Activated CD4-positive, alpha-beta T cell treated with anti-CD3 and anti-CD28 coated beads, Interleukin-2, amount 10 ng/mL, durations not matched to agents 24 days and 14 days (primary cell): ENCODE data around the gene VIL1. TPM values are rescaled to one million over a fixed set of nuclear protein-coding genes. Genes with fewer than 3 reads are reported as not detected.

Source experiments
- DNase-seq: peaks from one replicate; pipeline ENCODE4 v3.0.0; 2022
- H3K27ac Mint-ChIP-seq: one replicate; pipeline ENCODE4 v1.8.0; 2022; ENCODE audit warnings: mild to moderate bottlenecking, mixed read lengths
- H3K27me3 Mint-ChIP-seq: one replicate; pipeline ENCODE4 v1.8.0; 2022; ENCODE audit warnings: mixed read lengths
- H3K36me3 Mint-ChIP-seq: one replicate; pipeline ENCODE4 v1.8.0; 2022; ENCODE audit warnings: low read depth, mild to moderate bottlenecking, mixed read lengths
- H3K4me1 Mint-ChIP-seq: one replicate; pipeline ENCODE4 v1.8.0; 2021; ENCODE audit warnings: mixed read lengths
- H3K4me3 Mint-ChIP-seq: one replicate; pipeline ENCODE4 v1.8.0; 2022; ENCODE audit warnings: mild to moderate bottlenecking, moderate library complexity, mixed read lengths
- H3K9me3 Mint-ChIP-seq: one replicate; pipeline ENCODE4 v1.8.0; 2021; ENCODE audit warnings: mixed read lengths
- intact Hi-C: fragments of 100-400 bp; cut with micrococcal nuclease; formaldehyde crosslinking; loops from one replicate; pipeline ENCODE4 v1.15.1; 2023
- total RNA-seq: library from RNA; stranded (reverse); gene quantifications from 2 replicates; pipeline ENCODE4 v1.2.3, GENCODE V29; 2022

VIL1 gene
- total RNA-seq = not detected in 2 replicates

DNA sequence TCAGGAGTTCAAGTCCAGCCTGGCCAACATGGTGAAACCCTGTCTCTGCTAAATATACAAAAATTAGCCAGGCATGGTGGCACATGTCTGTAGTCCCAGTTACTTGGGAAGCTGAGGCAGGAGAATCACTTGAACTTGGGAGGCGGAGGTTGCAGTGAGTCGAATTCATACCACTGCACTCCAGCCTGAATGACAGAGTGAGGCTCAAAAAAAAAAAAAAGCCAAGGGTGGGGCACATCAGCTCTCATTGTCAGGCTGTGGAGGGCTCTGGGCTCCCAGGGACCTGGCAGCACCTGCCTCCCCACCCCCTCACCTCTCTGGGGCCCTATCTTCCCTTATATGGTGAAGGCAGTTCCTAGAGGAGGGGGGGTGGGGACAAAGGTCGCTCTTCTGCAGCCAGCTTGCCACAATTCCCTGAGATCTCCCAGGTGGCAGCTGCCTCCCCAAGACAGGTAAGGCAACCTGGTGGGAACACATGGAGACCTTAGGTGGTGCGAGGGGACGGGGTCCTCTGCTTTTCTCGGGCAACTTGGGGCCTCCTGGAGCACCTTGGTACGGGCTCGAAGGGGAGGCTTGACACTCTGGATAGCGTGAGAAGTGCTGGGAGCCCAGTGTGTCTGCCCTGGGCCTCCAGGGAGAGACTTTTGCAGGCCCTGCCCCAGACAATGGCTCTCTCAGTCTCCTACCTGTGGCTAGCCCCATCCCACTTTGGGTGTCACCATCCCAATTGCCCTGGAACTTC, at the start of gene VIL1:
Gene VIL1, plus strand, starts transcription at position 407 of the 742 bp plus-strand sequence. CDS start 4,656 bp downstream, outside the sequence.
- H3K4me1 Mint-ChIP-seq = no peaks in the 10 kb centered on the region
- H3K27ac Mint-ChIP-seq = no peak within 1 kb of the TSS
- H3K9me3 Mint-ChIP-seq = no peaks in the 10 kb centered on the region
- no peaks in the 10 kb centered on the region for H3K27me3 Mint-ChIP-seq
- intact Hi-C loops = no loop called here
- H3K36me3 Mint-ChIP-seq = no peaks in the 10 kb centered on the region
- DNase-seq = no peak
- H3K4me3 Mint-ChIP-seq = no peak within 1 kb of the TSS

DNA sequence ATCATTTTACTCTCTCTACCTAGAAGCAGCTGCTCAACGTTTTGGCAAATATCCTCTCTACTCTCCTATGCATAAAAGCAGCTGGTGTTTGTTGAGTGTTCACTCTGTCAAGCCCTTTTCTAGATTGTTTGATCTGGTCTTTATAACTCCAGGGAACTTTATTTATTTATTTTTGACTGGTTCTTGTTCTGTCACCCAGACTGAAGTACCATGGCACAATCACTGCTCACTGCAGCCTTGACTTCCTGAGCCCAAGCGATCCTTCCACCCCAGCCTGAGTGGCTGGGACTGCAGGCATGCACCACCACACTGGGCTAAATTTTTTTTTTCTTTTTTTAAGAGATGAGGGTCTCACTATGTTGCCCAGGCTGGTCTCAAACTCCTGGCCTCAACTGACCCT, 49.6 kb upstream of the VIL1 start:
- no peak for DNase-seq

DNA sequence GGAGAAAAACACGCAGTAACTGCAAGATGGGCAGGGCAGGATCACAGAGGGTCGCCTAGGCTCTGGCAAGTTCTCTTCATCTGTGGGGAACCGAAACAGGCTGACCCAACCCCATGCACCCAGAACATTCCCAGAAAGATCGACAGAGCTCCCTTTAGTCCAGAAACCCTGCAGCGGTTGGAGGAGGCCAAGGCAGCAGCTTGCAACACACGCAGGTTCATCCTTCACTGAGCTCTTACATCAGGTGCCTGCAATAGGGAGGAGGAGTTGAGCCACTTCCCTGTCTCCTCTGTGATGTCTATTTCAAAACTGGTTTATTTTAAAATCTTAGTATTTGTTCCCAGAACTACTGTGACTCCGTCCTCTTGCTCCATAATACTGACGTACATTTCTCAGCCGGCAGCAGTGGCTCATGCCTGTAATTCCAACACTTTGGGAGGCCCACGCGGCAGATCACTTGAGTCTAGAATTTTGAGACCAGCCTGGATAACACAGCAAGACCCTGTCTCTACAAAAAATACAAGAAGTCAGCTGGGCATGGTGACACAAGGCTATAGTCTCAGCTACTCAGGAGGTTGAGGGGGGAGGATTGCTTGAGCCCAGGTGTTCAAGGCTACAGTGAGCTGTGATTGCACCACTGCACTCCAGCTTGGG, 48.4 kb upstream of the VIL1 start:
- peaks cover 23% of the 10 kb centered on the region for H3K27me3 Mint-ChIP-seq
- no peak overlapping the region for H3K4me3 Mint-ChIP-seq
- no peaks in the 10 kb centered on the region for H3K9me3 Mint-ChIP-seq
- H3K4me1 Mint-ChIP-seq = peaks cover 4% of the 10 kb centered on the region
- no peaks in the 10 kb centered on the region for H3K36me3 Mint-ChIP-seq
- DNase-seq = no peak
- H3K27ac Mint-ChIP-seq = no peak overlapping the region
- intact Hi-C loops = no loop called here

More for the DNA sequence above, 49.6 kb upstream of the VIL1 start:
- H3K27me3 Mint-ChIP-seq = peaks cover 27% of the 10 kb centered on the region
- intact Hi-C loops = loop anchor here (2.0 to 5.0 kb wide), 2 partner anchors 29 to 77 kb away; partner anchors contain the start of genes CTDSP1 and TMBIM1
- H3K9me3 Mint-ChIP-seq = no peaks in the 10 kb centered on the region
- H3K4me1 Mint-ChIP-seq = peaks cover 4% of the 10 kb centered on the region
- no peak overlapping the region for H3K27ac Mint-ChIP-seq
- peak overlapping the region; percentile 30 for H3K4me3 Mint-ChIP-seq
- H3K36me3 Mint-ChIP-seq = no peaks in the 10 kb centered on the region

DNA sequence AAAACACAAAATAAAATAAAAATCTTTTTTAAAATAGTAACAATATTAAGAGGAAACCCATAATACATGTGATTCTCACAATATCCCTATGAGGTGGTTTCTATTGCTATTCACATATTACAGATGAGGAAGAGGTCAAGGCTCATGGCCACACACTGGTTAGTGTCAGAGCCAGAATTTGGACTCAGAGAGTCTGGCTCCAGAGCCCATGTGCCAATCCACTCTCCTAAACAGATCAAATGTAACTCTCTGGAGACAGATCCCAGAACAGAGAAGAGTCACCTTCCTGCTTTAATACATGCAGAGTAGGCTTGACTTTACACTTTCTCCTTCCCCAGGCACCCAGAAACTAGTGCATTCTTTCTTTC, 47.0 kb upstream of the VIL1 start:
- Mint-ChIP-seq H3K36me3 (no peaks in the 10 kb centered on the region), H3K9me3 (no peaks in the 10 kb centered on the region), H3K4me3 (no peak overlapping the region), H3K27ac (no peak overlapping the region), H3K27me3 (peaks cover 21% of the 10 kb centered on the region), H3K4me1 (peaks cover 4% of the 10 kb centered on the region)
- intact Hi-C loops = no loop called here
- DNase-seq = no peak

DNA sequence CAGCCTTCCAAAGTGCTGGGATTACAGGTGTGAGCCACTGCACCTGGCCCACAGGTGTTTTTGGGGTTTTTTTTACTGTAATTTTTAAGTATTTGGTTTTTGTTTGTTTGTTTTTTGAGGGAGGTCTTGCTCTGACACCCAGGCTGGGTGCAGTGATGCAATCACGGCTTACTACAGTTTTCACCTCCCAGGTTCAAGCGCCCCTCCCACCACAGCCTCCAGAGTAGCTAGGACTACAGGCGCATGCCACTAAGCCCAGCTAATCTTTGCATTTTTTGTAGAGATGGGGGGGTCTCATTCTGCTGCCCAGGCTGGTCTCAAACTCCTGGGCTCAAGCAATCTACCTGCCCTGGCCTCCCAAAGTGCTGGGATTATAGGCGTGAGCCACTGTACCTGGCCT, 44.1 kb upstream of the VIL1 start:
- Mint-ChIP-seq H3K4me3 (no peak overlapping the region), H3K9me3 (no peaks in the 10 kb centered on the region), H3K4me1 (no peaks in the 10 kb centered on the region), H3K27me3 (peaks cover 23% of the 10 kb centered on the region), H3K36me3 (no peaks in the 10 kb centered on the region), H3K27ac (no peak overlapping the region)
- intact Hi-C loops = no loop called here
- DNase-seq = no peak

DNA sequence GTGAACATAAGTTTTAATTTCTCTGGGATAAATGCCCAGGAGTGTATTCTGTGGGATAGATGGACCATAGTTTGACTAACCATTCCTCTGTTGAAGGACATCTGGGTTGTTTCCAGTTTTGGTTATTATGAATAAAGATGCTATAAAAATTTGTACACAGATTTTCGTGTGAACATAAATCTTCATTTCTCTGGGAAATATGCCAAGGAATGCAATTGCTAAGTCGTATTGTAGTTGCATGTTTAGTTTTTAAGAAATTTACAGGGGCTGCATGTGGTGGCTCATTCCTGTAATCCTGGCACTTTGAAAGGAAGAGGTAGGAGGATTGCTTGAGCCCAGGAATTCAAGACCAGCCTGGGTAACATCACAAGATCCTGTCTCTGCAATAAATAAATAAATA, 43.7 kb upstream of the VIL1 start:
- no peak overlapping the region for H3K27ac Mint-ChIP-seq
- no peak overlapping the region for H3K4me3 Mint-ChIP-seq
- H3K4me1 Mint-ChIP-seq = no peaks in the 10 kb centered on the region
- no peak for DNase-seq
- intact Hi-C loops = no loop called here
- H3K9me3 Mint-ChIP-seq = no peaks in the 10 kb centered on the region
- peaks cover 22% of the 10 kb centered on the region for H3K27me3 Mint-ChIP-seq
- no peaks in the 10 kb centered on the region for H3K36me3 Mint-ChIP-seq

DNA sequence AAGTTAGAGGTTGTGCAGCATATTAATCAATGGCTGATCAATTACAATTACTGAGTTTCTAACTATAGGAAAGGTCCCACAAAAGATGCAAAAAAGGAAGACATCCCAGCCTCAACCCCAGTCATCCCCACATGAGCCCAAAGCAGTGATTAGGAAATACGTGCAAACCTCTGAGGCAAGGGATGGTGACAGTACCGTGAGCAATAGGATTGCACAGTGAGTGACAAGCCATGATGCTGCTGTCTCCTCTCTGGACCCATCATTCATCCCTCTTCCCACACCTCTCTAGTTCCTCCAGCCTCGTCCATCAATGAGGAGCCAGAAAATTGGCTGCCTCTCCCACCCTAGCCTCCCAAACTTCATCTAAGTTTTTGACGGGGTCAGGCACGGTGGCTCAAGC, 40.9 kb upstream of the VIL1 start:
- intact Hi-C loops = no loop called here
- H3K4me1 Mint-ChIP-seq = no peaks in the 10 kb centered on the region
- no peaks in the 10 kb centered on the region for H3K36me3 Mint-ChIP-seq
- peaks cover 19% of the 10 kb centered on the region for H3K27me3 Mint-ChIP-seq
- H3K27ac Mint-ChIP-seq = no peak overlapping the region
- no peaks in the 10 kb centered on the region for H3K9me3 Mint-ChIP-seq
- DNase-seq = no peak
- no peak overlapping the region for H3K4me3 Mint-ChIP-seq

DNA sequence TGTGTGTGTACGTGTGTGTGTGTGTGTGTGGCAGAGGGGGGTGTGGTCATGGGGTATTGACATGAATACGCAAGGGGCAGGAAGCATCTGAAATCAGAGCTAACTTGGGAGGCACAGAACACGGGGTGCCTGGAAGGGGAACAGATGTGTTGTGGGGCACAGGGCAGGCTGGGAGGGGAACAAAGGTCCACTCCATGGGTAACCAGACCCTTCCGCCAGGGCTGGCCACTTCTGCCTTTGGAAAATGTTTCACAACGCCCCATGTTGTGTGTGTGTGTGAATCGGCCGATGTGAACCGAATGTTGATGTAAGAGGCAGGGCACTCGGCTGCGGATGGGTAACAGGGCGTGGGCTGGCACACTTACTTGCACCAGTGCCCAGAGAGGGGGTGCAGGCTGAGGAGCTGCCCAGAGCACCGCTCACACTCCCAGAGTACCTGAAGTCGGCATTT, 37.0 kb upstream of the VIL1 start, which contains the start of gene SLC11A1:
Gene SLC11A1, plus strand, starts transcription at position 358 of the 451 bp plus-strand sequence. CDS start 96 bp downstream, outside the sequence.
- Mint-ChIP-seq H3K4me3 (no peak within 1 kb of the TSS), H3K9me3 (no peaks in the 10 kb centered on the region), H3K27ac (no peak within 1 kb of the TSS), H3K36me3 (no peaks in the 10 kb centered on the region), H3K27me3 (peaks cover 23% of the 10 kb centered on the region), H3K4me1 (no peaks in the 10 kb centered on the region)
- DNase-seq = no peak
- intact Hi-C loops = no loop called here

DNA sequence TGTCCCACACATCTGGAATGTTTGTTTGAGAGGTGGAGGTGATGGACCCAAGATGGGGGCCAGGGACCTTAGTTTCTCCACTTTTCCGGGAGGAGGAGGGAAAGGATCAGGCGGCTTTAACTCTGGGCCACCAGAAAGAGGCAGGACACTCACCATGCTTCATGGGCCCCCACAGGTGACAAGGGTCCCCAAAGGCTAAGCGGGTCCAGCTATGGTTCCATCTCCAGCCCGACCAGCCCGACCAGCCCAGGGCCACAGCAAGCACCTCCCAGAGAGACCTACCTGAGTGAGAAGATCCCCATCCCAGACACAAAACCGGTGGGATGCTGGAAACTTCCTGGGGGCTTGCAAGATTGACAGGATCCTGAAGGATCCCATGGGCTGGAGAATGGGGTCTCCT, 36.1 kb upstream of the VIL1 start:
- DNase-seq = no peak

DNA sequence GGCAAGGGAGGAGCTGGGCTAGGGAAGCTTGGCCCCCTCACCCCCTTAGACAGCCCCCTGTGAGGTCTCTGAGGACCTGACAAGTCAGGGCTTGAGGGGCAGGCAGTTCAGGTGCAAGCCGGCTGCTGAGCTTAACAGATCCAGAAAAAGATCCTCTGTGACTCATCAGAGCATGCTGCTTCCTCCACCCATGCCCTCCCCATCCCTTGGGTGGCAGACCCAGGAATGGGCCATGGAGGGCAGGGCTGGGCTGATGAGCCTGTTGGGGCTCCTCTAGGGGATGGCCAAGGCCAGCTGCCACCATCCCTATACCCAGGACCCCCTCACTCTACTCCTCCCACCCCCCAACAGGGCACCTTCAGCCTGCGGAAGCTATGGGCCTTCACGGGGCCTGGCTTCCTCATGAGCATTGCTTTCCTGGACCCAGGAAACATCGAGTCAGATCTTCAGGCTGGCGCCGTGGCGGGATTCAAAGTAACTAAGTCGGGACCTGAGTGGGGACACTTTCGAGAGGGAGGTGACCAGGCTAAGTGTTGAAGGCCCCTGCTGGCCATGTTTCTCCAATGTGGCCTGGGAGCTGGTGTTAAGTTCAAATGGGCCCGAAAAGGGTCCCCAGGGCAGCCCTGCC, 34.9 kb upstream of the VIL1 start:
- DNase-seq = no peak
- Mint-ChIP-seq H3K36me3 (no peaks in the 10 kb centered on the region), H3K27ac (no peak overlapping the region), H3K4me1 (peaks cover 4% of the 10 kb centered on the region), H3K27me3 (peaks cover 18% of the 10 kb centered on the region), H3K9me3 (no peaks in the 10 kb centered on the region), H3K4me3 (no peak overlapping the region)
- intact Hi-C loops = no loop called here

More for the DNA sequence above, 36.1 kb upstream of the VIL1 start:
- intact Hi-C loops = no loop called here
- Mint-ChIP-seq H3K9me3 (no peaks in the 10 kb centered on the region), H3K4me3 (no peak overlapping the region), H3K4me1 (peaks cover 4% of the 10 kb centered on the region), H3K27ac (no peak overlapping the region), H3K27me3 (peaks cover 27% of the 10 kb centered on the region), H3K36me3 (no peaks in the 10 kb centered on the region)

DNA sequence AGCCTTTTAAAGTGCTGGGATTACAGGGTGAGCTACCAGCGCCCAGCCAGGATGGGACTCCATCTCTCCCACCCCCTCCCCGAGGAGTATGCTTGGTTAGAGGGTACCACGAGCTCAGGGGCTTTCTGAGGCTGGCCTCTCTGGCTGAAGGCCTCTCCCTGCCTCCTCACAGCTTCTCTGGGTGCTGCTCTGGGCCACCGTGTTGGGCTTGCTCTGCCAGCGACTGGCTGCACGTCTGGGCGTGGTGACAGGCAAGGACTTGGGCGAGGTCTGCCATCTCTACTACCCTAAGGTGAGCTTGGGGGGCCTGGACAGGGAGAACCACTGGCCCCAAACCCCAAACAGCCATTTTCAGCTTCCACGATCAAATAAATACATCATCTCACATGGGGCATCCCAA, 33.9 kb upstream of the VIL1 start:
- no peaks in the 10 kb centered on the region for H3K36me3 Mint-ChIP-seq
- no peak overlapping the region for H3K4me3 Mint-ChIP-seq
- no peak for DNase-seq
- peaks cover 15% of the 10 kb centered on the region for H3K27me3 Mint-ChIP-seq
- peaks cover 4% of the 10 kb centered on the region for H3K4me1 Mint-ChIP-seq
- intact Hi-C loops = no loop called here
- no peak overlapping the region for H3K27ac Mint-ChIP-seq
- H3K9me3 Mint-ChIP-seq = no peaks in the 10 kb centered on the region

DNA sequence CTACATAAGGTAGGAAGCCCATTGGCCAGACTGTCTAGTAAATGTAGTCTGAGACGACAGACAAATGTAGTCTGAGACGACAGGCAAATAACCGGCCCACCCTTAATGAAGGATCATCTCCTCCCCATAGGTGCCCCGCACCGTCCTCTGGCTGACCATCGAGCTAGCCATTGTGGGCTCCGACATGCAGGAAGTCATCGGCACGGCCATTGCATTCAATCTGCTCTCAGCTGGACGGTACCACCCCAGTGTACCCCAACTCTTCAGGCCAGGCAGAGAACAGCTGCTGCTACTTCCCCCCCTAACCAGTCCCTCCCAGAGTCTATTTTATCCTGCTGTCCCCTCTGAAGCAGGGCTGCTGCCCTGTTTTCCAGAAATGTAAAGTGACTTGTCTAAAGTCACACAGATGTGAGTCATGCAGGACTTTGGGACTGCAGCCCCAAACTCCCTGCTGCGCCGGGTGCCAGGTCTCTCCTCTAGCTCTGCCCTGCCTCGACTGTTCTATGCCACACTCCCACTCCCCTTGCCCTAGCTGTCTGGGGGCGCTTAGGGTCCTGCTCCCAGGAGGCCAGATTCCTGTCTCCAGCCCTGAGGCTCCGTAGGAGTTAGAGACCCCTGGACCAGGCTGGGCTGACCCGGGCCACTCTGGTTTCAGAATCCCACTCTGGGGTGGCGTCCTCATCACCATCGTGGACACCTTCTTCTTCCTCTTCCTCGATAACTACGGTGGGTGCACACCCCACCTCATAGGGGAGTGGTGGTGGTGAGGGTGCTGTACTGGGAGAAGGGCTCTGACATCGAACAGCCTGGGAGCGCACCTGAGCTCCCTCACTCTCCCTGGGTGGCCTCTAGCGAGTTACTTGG, 32.2 kb upstream of the VIL1 start:
- peaks cover 11% of the 10 kb centered on the region for H3K27me3 Mint-ChIP-seq
- no peak for DNase-seq
- peaks cover 4% of the 10 kb centered on the region for H3K4me1 Mint-ChIP-seq
- no peaks in the 10 kb centered on the region for H3K36me3 Mint-ChIP-seq
- no peak overlapping the region for H3K27ac Mint-ChIP-seq
- intact Hi-C loops = no loop called here
- no peak overlapping the region for H3K4me3 Mint-ChIP-seq
- H3K9me3 Mint-ChIP-seq = no peaks in the 10 kb centered on the region

DNA sequence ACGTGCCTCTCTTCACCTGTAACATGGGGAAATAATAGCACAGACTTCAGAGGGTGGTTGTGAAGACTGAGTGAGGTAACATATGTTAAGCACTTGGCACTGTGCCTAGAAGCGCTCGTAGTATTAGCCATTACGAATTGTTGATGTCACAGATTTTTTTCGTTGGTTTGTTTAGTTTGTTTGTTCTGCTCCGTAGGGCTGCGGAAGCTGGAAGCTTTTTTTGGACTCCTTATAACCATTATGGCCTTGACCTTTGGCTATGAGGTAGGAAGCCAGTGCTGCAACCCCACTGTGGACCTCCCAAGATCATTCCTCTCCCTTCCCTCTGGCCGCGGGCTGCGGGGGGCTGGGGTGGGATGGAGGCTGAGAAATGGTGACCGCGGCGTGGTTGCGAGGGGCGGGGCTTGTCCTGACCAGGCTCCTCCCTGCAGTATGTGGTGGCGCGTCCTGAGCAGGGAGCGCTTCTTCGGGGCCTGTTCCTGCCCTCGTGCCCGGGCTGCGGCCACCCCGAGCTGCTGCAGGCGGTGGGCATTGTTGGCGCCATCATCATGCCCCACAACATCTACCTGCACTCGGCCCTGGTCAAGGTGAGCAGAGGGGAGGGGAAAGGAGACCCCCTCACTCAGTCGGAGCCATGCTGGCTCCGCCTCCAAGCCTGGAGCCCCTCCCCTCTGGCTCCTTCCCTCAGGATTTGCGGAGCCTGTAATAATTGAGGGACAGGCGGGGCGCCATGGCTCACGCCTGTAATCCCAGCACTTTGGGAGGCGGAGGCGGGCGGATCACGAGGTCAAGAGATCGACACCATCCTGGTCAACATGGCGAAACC, 31.3 kb upstream of the VIL1 start:
- Mint-ChIP-seq H3K27me3 (peaks cover 10% of the 10 kb centered on the region), H3K4me3 (no peak overlapping the region), H3K9me3 (no peaks in the 10 kb centered on the region), H3K4me1 (peaks cover 4% of the 10 kb centered on the region), H3K27ac (no peak overlapping the region), H3K36me3 (no peaks in the 10 kb centered on the region)
- DNase-seq = no peak
- intact Hi-C loops = no loop called here
